GM13976 (cell line): ENCODE data around the gene PFN2.
"Not testable (repeated sequence)": the region's sequence is repeated elsewhere in the genome, so short reads cannot be mapped to it uniquely, and the experiment has no call there.

Experiments used
- DNase-seq: peaks from one replicate; pipeline ENCODE4 v3.0.0; 2012; ENCODE audit warnings: low spot score
- in situ Hi-C: fragments of 300-500 bp; cut with MboI; formaldehyde crosslinking; loops from one replicate; pipeline ENCODE4 v1.12.0; 2022; ENCODE audit warnings: low sequenced_read_pairs, mixed read lengths, inconsistent platforms; ENCODE audit not compliant: unreplicated experiment
- TF ChIP-seq, protein P1 (sequence below): IDR thresholded peaks from 2 replicates; pipeline ENCODE4 v1.5.1; 2012; ENCODE audit warnings: borderline replicate concordance, mild to moderate bottlenecking; ENCODE audit not compliant: insufficient read depth; ENCODE audit errors: extremely low read depth, missing control alignments, control extremely low read depth

PFN2 gene

DNA sequence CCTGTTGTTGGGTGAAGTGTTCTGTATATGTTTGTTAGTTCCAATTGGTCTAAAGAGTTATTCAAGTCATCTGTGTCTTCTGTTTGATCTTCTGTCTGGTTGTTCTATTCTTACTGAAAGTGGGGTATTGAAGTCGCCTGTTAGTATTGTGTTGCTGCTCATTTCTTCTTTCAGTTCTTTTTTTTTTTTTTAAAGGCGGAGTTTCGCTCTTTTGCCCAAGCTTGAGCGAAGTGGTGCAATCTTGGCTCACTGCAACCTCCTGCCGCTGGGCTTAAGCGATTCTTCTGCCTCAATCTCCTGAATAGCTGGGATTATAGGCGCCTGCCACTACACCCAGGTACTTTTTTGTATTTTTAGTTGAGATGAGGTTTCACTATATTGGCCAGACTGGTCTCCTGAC is 23.5 kb downstream of the PFN2 start:
- in situ Hi-C loops: no loop called here
- no peak for DNase-seq
- TF ChIP-seq, protein P1, sequence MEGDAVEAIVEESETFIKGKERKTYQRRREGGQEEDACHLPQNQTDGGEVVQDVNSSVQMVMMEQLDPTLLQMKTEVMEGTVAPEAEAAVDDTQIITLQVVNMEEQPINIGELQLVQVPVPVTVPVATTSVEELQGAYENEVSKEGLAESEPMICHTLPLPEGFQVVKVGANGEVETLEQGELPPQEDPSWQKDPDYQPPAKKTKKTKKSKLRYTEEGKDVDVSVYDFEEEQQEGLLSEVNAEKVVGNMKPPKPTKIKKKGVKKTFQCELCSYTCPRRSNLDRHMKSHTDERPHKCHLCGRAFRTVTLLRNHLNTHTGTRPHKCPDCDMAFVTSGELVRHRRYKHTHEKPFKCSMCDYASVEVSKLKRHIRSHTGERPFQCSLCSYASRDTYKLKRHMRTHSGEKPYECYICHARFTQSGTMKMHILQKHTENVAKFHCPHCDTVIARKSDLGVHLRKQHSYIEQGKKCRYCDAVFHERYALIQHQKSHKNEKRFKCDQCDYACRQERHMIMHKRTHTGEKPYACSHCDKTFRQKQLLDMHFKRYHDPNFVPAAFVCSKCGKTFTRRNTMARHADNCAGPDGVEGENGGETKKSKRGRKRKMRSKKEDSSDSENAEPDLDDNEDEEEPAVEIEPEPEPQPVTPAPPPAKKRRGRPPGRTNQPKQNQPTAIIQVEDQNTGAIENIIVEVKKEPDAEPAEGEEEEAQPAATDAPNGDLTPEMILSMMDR: no peak

DNA sequence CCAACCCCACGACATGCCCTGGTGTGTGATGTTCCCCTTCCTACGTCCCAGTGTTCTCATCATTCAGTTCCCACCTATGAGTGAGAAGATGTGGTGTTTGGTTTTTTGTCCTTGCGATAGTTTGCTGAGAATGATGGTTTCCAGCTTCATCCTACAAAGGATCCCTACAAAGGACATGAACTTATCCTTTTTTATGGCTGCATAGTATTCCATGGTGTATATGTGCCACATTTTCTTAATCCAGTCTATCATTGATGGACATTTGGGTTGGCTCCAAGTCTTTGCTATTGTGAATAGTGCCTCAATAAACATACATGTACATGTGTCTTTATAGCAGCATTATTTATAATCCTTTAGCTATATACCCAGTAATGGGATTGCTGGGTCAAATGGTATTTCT is 26.7 kb downstream of the PFN2 start:
- DNase-seq, in situ Hi-C loops: not testable (repeated sequence)

DNA sequence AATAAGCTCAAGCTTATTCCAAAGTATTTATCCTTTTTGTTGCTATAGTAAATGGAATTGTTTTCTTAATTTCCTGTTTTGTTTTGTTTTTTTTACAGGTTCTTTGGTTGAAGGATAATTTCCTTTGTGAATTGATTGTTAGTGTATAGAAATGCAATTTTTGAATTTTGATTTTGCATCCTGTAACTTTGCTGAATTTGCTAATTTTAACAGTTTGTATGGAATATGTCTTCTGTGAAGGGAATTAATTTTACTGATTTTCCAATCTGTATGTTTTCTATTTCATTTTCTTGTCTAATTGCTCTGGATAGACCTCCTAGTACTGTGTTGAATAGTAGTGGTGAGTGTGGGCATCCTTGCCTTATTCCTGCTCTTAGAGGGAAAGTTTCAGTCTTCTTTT is 28.3 kb downstream of the PFN2 start:
- TF ChIP-seq, protein P1: no peak
- in situ Hi-C loops: no loop called here
- DNase-seq: no peak

DNA sequence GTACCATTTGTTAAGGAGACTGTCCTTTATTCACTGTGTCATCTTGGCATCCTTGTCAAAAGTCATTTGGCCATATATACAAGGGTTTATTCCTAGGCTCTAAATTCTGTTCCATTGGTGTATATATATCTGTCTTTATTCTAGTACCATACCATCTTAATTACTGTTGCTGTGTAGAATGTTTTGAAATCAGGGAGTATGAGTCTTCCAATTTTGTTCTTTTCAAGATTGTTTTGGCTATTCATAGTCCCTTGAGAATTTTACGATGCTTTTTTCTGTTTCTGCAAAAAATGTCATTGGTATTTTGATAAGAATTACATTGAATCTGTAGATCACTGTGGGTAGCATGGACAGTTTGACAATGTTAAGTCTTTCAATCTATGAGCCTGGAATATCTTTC is 28.7 kb downstream of the PFN2 start:
- in situ Hi-C loops: no loop called here
- TF ChIP-seq, protein P1: no peak
- no peak for DNase-seq

DNA sequence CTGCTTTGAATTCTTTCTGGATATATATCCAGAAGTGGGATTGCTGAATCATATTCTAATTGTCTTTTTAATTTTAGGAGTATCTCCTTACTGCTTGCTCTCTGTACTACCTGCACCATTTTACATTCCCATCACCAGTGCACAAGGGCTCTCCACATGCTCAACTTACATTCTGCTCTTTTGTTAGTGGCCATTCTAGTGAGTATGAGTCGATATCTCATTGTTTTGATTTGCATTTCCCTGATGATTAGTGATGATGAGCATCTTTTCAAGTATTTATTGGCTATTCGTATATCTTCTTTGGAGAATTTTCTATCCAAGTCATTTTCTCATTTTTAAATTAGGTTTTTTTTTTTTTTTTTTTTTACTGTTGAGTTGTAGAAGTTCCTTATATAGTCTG is 29.5 kb downstream of the PFN2 start:
- in situ Hi-C loops: no loop called here
- TF ChIP-seq, protein P1: no peak

DNA sequence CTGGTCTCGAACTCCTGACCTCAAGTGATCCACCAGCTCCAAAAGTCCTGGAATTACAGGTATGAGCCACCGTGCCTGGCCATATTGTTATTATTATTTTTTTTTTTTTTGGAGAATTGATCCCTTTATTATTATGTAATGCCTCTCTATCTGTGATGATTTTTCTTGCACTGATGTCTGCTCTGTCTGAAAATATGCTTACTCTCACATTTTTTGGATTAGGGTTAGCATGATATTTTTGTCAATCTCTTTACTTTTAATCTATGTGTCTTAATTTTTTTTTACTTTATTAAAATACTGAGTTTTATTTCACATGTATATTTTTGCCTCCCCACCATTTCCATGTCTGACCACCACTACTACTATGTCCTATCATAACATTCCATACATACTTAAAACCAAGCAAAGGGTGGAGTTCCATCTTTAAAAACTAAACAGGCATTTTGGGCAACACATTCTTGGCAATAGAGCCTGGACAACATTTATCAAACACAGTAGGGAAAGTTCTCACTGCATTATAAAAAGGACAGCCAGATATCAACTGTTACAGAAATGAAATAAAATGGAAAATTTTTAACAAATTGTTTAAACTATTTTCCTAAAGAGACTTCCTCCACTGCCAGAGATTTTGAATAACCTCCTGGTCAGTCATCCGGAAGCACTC is 32.2 kb downstream of the PFN2 start:
- in situ Hi-C loops, DNase-seq: not testable (repeated sequence)

More for the DNA sequence above, 29.5 kb downstream of the PFN2 start:
- DNase-seq: no peak

DNA sequence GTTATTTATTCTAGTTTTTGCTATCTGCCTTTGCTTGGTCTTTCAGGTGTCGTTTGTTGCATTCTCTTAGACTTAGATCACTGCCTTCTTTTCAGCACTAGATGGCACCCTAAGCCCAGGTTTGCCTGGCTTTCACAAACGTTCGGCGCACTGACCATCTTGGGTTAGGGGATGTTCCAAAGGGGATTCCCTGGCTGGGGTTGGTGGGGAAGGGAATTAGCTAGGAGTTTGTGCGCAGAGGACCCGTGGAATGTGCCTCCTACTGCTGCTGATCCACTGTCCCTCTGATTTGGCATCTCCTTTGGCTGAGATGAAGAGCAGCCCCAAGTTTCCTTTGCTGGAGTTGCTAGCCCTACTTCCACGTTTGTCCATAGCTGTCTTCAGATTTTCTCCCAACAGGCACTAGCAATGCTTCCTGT is 33.9 kb downstream of the PFN2 start:
- in situ Hi-C loops: no loop called here
- DNase-seq: peak; percentile 25
- TF ChIP-seq, protein P1: peak; percentile 67

DNA sequence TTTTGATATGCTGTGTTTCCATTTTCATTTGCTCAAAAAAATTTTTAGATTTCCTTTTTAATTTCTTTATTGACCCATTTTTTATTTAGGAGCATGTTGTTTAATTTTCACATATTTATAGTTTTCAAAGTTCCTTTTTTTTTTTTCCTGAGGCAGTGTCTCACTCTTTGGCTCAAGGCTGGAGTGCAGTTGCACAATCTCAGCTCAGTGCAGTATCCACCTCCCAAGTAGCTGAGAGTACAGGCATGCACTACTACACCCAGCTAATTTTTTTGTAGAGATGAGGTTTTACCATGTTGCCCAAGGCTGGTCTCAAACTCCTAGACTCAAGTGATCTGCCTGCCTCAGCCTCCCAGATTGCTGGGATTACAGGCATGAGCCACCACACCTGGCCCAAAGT is 36.2 kb downstream of the PFN2 start:
- in situ Hi-C loops: no loop called here
- DNase-seq: no peak

More for the DNA sequence above, 36.2 kb downstream of the PFN2 start:
- TF ChIP-seq, protein P1: no peak
